Motor neuron (in vitro differentiated cells): Measurements from ENCODE around the gene VSTM2B. TPM values are rescaled to one million over a fixed set of nuclear protein-coding genes. Genes with fewer than 3 reads are reported as not detected.

Source experiments
- ATAC-seq, 8 experiments: fragments of 200-7000 bp; cut with Tn5 transposase; replicated peaks in 6 of 8; 2 replicates each; pipeline ENCODE4 v1.8.0; 2021; ENCODE audit warnings: mild to moderate bottlenecking in 8 of 8, moderate library complexity in 8 of 8
- H3K27ac ChIP-seq, 2 donors: fragments of 250-450 bp; sonication (Bioruptor Pico); 2 replicates each; pipeline ENCODE4 v1.9.0; 2021; ENCODE audit warnings: antibody characterized with exemption in 2 of 2, mild to moderate bottlenecking in 2 of 2, moderate library complexity in 1 of 2
- H3K4me1 ChIP-seq, 2 donors: fragments of 250-450 bp; sonication (Bioruptor Pico); replicated peaks in 1 of 2; 2 replicates each; pipeline ENCODE4 v1.6.1; 2021; ENCODE audit warnings: antibody characterized with exemption in 2 of 2, mild to moderate bottlenecking in 2 of 2, moderate library complexity in 1 of 2
- H3K4me3 ChIP-seq, 5 donors: fragments of 250-450 bp; sonication (Bioruptor Pico); 2 replicates each; pipeline ENCODE4 v1.9.0; 2021; ENCODE audit warnings: antibody characterized with exemption in 5 of 5, mild to moderate bottlenecking in 5 of 5, moderate library complexity in 4 of 5
- WGBS, 10 experiments: fragments of 450-650 bp; shearing (Covaris generic); methylation state at CpG; one replicate each; pipeline ENCODE4 v1.0.0; 2022; 5-methylcytosine and 5-hydroxymethylcytosine counted together
- in situ Hi-C, 9 experiments: fragments of 400-800 bp; cut with MboI; loops; one replicate each; pipeline ENCODE4 v1.15.0; 2021; ENCODE audit warnings: low sequenced_read_pairs in 9 of 9, low pct_unique_long_range_greater_than_20kb in 2 of 9; ENCODE audit not compliant: unreplicated experiment in 9 of 9
- total RNA-seq, 8 experiments: library from RNA; unstranded; fragments of 300-600 nt; gene quantifications; 2 replicates each; pipeline versions ENCODE4 v1.2.3 to v1.2.4, GENCODE V29; 2022

Gene VSTM2B
- total RNA-seq, 8 experiments from 2014 or later, result 0.31 to 8.8 (median 7.2) TPM; not detected in 2

DNA sequence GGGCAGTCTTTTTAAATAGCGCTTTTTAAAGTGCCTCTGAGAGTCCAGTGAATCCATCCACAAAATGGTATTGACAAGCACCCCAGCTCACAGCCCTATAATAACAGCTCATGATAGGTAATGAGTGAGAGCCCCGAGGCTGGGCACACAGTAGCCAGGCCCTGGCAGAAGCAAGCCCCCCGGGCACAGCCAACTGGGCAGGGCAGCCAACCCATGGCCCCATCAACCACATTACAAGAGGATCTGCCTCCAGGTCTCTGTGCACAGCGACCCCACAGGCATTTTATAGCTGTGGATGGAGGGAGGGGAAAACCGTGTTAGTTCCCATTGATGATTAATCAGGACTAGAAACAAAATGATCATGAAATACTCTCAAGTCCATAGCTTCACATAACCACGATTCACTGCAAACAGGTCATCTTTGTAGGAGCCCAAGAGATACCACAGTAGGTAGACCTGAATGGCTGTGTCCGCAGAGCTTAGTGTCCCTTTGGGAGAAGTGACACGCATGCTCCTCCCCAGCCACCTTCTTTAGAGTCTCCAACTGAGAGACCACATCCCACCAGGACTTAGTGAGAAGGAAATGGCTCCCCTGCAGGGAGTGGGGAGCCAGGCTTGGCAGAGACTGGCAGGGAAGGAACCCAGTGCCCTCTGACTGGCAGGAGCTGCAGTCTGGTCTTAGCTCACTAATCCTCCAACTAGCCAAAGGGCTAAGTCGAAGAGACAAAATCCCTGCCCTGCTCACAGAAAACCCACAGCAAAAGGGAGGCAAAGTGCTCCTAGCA lies 4.3 kb upstream of the VSTM2B start:
- H3K4me1 ChIP-seq, result peaks cover 20 to 26% of the 10 kb centered on the region in 2 donors
- no peak for ATAC-seq
- WGBS, 10 experiments, result 13 to 88% (median 69%) methylated on average over 3 to 7 of the region's 9 CpGs; no CpG with 5 or more reads in 3 of the 10 experiments
- no peak overlapping the region for H3K4me3 ChIP-seq
- H3K27ac ChIP-seq, result no peak overlapping the region
- in situ Hi-C loops, result no loop called here

DNA sequence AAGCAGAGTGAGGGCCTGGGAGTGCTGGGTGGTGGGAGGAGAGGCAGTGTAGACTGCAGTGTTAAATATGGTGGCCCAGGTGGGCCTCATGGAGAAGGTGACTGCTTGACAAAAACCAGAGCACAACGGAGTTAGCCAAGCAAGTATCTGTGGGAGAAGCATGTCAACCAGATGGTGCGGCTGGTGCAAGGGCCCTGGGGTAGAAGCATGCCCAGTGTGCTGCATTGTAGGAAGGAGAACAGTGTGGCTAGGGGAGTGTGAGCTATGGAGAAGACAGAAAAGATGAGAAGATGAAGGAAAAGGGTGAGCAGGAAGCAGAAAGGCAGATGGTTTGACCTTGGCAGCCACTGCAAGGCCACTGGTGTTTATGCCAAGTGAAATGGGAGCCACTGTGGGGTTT lies 2.2 kb upstream of the VSTM2B start:
- Histone ChIP-seq H3K4me3 (no peak overlapping the region), H3K4me1 (peaks cover 23 to 24% of the 10 kb centered on the region in 2 donors), H3K27ac (no peak overlapping the region)
- in situ Hi-C loops, result no loop called here
- WGBS, 10 experiments, result 20 to 100% (median 80%) methylated on average over 1 to 2 of the region's 2 CpGs; no CpG with 5 or more reads in 3 of the 10 experiments
- no peak for ATAC-seq

DNA sequence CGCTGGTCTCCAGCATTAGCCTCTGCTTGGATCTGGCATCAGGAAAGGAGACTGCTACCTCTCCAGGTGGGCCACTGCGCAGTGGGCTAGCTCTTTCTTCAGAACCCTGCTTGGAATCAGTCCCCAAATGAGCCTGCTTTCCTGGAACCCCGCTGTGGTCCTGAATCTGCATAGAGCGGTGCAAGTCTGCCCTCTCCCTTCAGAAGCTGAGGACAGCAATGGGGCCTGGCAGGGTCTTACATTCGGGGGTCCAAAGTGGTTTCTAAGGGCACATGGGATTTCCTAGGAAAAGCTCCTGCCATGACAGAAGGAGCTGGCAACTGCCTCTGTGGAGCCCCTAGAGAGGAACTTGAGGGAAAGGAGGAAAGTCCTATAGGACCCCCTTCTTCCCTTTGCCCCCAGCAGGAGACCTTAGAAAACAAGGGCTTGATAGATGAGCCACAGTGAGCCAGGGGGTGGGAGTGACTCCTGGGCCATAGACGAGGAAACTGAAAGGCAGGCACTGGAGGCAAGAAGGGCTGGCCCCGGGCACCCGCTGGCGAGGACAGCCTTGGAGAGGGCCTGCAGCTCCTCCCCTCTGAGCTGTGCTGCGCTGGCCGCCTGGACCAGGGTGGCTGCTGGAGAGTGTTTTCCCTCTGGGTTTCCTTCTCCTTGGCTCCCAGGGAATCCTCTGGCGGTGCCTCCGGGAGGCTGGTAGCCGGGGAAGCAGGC lies 1.4 kb upstream of the VSTM2B start:
- peak in 6 of 8 experiments; percentile 3 to 41 (median 22) for ATAC-seq
- Histone ChIP-seq H3K4me1 (peaks cover 26 to 29% of the 10 kb centered on the region in 2 donors), H3K27ac (peak overlapping the region; percentile 36 to 61), H3K4me3 (peak overlapping the region; percentile 40 to 96 (median 76))
- 0 to 50% (median 18%) methylated on average over 1 to 6 of the region's 14 CpGs; no CpG with 5 or more reads in 2 of the 10 experiments for WGBS, 10 experiments
- in situ Hi-C loops, result no loop called here

DNA sequence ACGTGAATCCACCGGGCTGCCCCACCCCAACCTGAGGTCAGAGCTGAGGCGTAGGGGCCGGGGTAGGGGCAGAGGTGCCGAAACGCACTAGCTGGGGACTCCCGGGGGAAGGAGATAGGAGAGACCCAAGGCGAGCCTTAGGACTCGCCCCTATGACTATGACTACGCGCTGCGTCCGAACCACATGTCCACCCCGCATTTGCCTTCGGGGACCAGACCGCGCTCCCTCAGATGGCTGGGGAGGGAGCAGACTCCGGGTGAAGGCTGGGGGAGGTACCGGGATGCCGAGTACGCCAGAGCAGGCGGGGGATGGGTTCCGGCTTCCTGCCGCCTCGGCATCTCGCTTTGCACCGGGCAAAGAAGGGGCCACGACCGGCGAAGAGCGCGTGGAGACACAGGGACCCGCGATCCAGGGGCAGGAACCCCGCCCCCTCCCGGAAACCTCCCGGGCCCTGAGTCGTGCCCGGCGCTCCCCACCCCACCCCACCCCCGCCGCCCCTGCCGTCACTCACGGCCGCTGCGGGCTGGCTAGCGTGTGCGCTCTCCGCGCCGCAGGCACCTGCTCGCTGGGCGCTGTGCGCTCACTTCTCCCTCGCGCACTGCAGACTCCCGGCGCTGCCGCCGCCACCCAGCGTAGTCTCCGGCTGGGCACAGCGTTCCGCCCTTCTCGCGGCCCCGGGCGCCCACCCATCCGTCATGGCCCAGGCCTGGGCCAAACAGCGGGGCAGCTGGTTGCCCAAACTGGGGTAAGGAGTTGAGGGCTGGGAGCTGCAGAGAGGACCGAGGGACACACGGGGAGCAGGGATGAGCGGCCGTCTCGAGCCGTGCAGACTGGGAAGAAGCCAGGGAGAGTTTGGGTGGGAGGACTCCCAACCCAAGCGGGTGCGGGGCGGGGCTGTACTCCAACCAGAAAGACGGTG lies 622 bp upstream of the VSTM2B start:
- peaks cover 23 to 28% of the 10 kb centered on the region in 2 donors for H3K4me1 ChIP-seq
- H3K4me3 ChIP-seq, result peak overlapping the region; percentile 40 to 96 (median 76)
- ATAC-seq, result peak in 7 of 8 experiments; percentile 9 to 61 (median 51)
- 7% methylated on average over 5 of the region's 80 CpGs; no CpG with 5 or more reads in 9 of the 10 experiments for WGBS, 10 experiments
- peak overlapping the region; percentile 36 to 61 for H3K27ac ChIP-seq
- in situ Hi-C loops, result no loop called here

DNA sequence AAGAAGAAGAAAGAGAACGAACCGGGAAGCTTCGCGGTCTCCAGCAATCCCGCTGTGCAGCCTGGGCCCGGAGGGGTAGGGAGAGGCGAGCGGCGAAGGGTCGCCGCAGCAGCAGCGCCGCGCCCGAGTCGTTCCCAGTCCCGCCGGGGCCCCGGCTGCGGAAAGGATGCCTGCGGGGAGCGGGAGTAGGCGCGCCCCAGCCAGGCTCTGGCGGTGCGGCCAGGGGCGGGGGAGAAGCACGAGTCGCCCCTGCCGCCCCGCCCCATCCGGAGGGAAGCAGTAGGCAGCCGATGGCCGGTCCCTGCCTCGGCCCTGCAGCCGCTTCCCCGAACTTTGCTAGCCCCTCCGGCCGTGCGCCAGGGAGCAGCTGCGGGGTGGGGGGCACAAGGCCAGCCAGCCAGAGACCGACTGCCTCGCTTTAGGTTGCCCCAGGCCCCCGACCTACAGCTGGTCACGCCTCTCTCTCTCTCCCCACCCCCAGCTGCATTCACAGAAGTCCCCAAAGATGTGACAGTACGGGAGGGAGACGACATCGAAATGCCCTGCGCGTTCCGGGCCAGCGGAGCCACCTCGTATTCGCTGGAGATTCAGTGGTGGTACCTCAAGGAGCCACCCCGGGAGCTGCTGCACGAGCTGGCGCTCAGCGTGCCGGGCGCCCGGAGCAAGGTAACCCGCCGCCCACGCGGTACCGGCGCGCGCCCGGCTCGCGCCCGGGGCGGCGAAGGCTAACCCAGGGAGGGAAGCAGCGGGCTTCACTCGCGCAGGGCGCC lies 1.1 kb downstream of the VSTM2B start:
- Histone ChIP-seq H3K27ac (peak overlapping the region in 1 of 2 donors; percentile 70), H3K4me1 (peaks cover 8 to 21% of the 10 kb centered on the region in 2 donors), H3K4me3 (peak overlapping the region; percentile 40 to 96 (median 76))
- ATAC-seq, result peak in 6 of 8 experiments; percentile 2 to 10 (median 7)
- WGBS, 10 experiments, result 0 to 10% (median 0%) methylated on average over 1 to 9 of the region's 79 CpGs; no CpG with 5 or more reads in 3 of the 10 experiments
- in situ Hi-C loops, result no loop called here

DNA sequence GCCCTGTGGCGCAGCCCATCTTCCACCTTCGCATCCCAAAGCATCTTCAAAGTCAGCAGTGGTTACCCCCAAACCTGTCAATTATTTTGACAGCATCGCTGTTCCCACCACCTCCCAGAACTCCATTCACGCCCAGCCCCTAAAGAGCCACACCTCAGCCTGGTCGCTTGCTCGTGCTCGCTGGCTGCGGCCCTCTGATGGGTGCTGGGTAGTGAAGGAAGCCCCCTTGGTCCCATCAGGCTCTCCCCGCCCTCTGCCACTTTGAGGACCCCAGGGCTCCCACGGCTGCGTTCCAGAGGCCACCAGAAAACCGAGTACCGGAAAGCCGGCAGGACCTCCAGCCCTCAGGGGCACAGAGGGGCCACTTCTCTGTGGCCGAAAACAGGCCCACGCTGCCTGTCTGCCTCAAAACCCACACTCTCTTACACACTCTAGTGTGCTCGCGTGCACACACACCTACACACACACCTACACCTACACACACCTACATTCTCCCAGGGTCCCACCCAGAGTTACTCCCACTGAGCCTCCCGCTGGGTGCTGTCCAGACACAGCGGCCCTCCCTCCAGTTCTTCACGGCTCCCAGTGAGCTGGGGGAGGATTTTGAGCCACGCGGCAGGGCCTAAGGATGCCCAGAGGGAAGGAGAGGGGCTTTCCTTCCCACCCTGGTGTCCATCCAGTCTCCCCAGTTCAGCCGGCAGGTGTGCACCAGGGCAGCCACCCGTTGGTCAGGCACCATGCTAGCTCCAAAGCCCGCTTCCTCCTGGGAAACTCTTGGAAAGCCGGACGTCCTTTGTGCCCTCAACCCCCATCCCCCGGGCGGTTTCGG lies 1.9 kb downstream of the VSTM2B start:
- no peak overlapping the region for H3K27ac ChIP-seq
- peak overlapping the region; percentile 40 to 96 (median 76) for H3K4me3 ChIP-seq
- 7 to 87% (median 20%) methylated on average over 1 to 6 of the region's 31 CpGs; no CpG with 5 or more reads in 3 of the 10 experiments for WGBS, 10 experiments
- H3K4me1 ChIP-seq, result peaks cover 8 to 21% of the 10 kb centered on the region in 2 donors
- no peak for ATAC-seq
- in situ Hi-C loops, result no loop called here

DNA sequence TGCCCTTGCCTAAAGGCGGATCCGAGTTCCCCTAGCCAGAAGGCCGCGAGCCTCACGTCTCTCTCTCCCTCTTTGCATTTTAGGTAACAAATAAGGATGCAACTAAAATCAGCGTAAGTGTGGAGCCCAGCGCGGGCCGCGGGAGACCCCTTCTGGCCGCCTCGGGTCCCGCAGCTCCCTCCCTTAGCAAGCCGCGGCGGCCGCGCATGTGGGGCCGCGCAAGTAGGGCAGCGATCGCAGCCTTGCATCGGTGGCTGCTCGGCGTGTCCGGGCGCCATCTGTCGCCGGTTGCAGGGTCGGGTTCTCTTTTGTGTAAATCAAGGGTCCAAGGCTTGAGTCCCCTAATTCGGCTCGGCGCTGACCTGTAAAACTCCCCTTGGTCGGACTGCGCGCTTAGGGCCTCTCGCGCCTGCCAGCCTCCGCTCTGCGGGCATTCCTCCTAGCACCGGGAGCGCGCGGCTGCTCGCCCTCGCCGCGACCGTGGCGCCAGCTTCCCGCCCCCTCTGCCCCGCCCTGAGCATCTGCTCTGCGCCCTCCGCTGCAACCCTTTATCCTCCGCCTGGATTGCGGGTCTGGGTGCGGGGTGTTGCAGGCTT lies 2.7 kb downstream of the VSTM2B start:
- Histone ChIP-seq H3K4me1 (peaks cover 8 to 21% of the 10 kb centered on the region in 2 donors), H3K4me3 (peak overlapping the region; percentile 21 to 44 (median 29)), H3K27ac (peak overlapping the region in 1 of 2 donors; percentile 14)
- peak; percentile 54 to 92 (median 72) for ATAC-seq
- in situ Hi-C loops, result no loop called here
- WGBS, 10 experiments, result 0 to 3% methylated on average over 7 of the region's 57 CpGs; no CpG with 5 or more reads in 8 of the 10 experiments

DNA sequence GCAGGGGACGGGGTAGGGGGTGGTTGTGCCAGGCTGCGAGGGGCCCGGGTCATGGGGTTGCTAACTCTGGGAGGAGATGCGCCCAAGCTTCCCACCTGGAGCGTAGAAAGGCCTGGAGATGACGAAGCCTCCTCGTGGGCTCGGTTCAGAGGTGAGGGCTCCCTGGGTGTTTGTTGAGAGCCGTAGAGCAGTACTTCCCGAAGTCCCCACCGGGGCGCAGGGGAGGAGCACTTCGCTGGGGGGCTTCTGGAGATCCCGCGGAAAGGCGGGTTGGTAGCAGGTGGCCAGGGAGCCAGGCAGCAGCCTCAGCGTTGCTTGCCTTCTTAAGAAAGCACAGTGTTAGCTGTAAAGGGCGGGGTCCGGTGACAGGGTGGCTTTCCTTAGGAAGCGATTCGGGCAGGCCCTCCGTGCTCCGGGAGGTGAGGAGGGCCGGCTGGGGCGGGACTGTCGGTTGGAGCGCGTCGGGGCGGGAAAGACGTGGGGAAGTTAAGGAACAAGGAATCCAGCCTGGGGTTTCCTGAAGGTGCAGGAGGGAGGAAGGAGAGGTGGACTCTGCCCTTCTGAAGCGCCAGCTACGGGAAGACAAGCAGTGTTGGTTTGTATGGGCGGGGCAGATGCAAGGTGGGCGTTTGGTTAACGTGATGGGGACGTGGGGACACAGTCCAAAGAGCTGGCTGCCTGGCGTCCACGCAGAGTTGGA lies 3.3 kb downstream of the VSTM2B start:
- in situ Hi-C loops, result no loop called here
- H3K4me3 ChIP-seq, result peak overlapping the region; percentile 21 to 44 (median 29)
- no peak for ATAC-seq
- H3K27ac ChIP-seq, result peak overlapping the region in 1 of 2 donors; percentile 14
- WGBS, 10 experiments, result 6 to 60% (median 60%) methylated on average over 2 to 7 of the region's 39 CpGs; no CpG with 5 or more reads in 7 of the 10 experiments
- H3K4me1 ChIP-seq, result peaks cover 8 to 21% of the 10 kb centered on the region in 2 donors

DNA sequence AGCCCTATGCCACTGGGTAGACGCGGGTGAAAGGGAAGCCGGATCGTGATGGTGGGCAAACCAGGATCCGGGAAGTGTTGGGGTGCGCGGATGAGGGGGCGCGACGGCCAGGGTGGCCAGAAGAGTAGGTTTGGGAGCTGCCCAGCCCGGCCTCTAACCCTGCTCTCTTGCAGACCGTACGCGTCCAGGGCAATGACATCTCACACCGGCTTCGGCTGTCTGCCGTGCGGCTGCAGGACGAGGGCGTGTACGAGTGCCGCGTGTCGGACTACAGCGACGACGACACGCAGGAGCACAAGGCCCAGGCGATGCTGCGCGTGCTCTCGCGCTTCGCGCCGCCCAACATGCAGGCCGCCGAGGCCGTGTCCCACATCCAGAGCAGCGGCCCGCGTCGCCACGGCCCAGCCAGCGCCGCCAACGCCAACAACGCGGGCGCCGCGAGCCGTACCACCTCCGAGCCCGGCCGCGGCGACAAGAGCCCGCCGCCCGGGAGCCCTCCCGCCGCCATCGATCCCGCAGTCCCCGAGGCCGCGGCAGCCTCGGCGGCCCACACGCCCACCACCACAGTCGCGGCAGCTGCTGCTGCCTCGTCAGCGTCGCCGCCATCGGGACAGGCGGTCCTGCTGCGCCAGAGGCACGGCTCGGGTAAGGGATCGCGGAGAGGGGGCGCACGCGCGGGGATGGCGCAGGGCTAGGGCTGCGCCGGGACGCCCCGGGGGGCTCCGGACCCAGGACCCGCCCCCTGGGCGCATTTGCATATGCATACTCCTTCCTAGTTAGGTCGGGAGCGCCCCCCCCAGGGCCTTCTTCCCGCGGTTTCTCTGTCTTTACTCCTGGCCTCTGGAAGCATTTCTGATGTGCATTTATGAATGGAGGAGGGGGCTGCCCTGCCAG lies 4.1 kb downstream of the VSTM2B start:
- peaks cover 12 to 16% of the 10 kb centered on the region in 2 donors for H3K4me1 ChIP-seq
- H3K27ac ChIP-seq, result no peak overlapping the region
- no peak for ATAC-seq
- WGBS, 10 experiments, result 7 to 59% (median 35%) methylated on average over 4 to 22 of the region's 100 CpGs; no CpG with 5 or more reads in 7 of the 10 experiments
- in situ Hi-C loops, result no loop called here
- no peak overlapping the region for H3K4me3 ChIP-seq
